IMR-90 (cell line): ENCODE data around the gene NBPF1.
"Not testable (repeated sequence)": the region's sequence is repeated elsewhere in the genome, so short reads cannot be mapped to it uniquely, and the experiment has no call there.

Experiments used
- CHD1 ChIP-seq: IDR thresholded peaks from 2 replicates; pipeline ENCODE4 v1.6.1; 2012; ENCODE audit warnings: low read depth, low read length, improper control_type of control experiment
- CTCF ChIP-seq: conservative IDR thresholded peaks from 2 replicates; pipeline ENCODE4 v1.5.1; 2012; ENCODE audit warnings: mild to moderate bottlenecking, low read depth, low read length, improper control_type of control experiment
- ELK1 ChIP-seq: fragments of 150-350 bp; IDR thresholded peaks from 2 replicates; pipeline ENCODE4 v1.6.1; 2016; ENCODE audit warnings: low read depth, mild to moderate bottlenecking, low read length, moderate library complexity, borderline replicate concordance
- MAZ ChIP-seq: IDR thresholded peaks from 2 replicates; pipeline ENCODE4 v1.6.1; 2012; ENCODE audit warnings: low read depth, mild to moderate bottlenecking, low read length, improper control_type of control experiment, moderate library complexity, borderline replicate concordance
- POLR2A ChIP-seq: IDR thresholded peaks from 2 replicates; pipeline ENCODE4 v1.6.1; 2012; ENCODE audit warnings: mild to moderate bottlenecking, low read depth, low read length
- RAD21 ChIP-seq: IDR thresholded peaks from 2 replicates; pipeline ENCODE4 v1.6.1; 2012; ENCODE audit warnings: low read length, improper control_type of control experiment
- RCOR1 ChIP-seq: IDR thresholded peaks from 2 replicates; pipeline ENCODE4 v1.6.1; 2012; ENCODE audit warnings: mild to moderate bottlenecking, low read length, improper control_type of control experiment; ENCODE audit not compliant: insufficient replicate concordance
- USF2 ChIP-seq: fragments of 150-350 bp; IDR thresholded peaks from 2 replicates; pipeline ENCODE4 v1.6.1; 2017; ENCODE audit warnings: mild to moderate bottlenecking, antibody characterized with exemption, low read length, low read depth

- not testable (repeated sequence) for TF ChIP-seq MAZ, CTCF, POLR2A, RAD21, CHD1, ELK1, USF2, RCOR1
These were observed 18.1 kb downstream of the NBPF1 start for GRCh38 chr1:16595216-16595615.
